ENCODE measurements around the gene PERCC1. TPM values are rescaled to one million over a fixed set of nuclear protein-coding genes. Genes with fewer than 3 reads are reported as not detected.

Gene PERCC1
- total RNA-seq, 3 donors from 2014 or later = not detected

DNA sequence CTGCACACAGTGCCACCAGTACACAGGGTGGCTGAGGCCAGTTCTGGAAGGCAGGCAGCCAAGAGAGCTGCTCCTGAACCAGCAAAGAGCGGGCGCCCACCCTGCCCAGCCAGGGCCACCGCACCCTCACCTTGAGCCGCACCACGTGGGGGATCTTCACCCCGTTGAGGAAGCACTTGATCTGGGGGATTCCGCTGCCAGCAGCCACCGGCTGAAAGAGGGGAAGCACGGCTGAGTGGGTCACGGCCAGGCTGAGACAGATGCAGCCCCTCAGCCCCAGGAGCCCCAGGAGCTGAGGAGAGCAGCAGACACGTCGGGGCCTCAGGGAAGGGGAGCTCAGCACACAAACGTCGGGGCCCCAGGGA is 28.1 kb downstream of the PERCC1 start:
- Histone ChIP-seq H3K4me3 (no peak overlapping the region), H3K27ac (no peak overlapping the region), H3K4me1 (no peaks in the 10 kb centered on the region), H3K27me3 (no peaks in the 10 kb centered on the region), H3K9me3 (no peaks in the 10 kb centered on the region), H3K36me3 (no peaks in the 10 kb centered on the region)
- DNase-seq (ENCODE audit: low spot score in 2 of 2) = no peak
- TF ChIP-seq POLR2AphosphoS5 (IDR thresholded peaks at IDR 0.05) (no peak), CTCF (IDR thresholded peaks at IDR 0.05) (no peak), POLR2A (IDR thresholded peaks at IDR 0.05) (no peak)
- intact Hi-C loops (cut with DNase I; ENCODE audit: low total_unique reads) = loop anchor here (10.0 kb wide), 1 partner anchor 394 kb away; no protein-coding TSS in a partner anchor

DNA sequence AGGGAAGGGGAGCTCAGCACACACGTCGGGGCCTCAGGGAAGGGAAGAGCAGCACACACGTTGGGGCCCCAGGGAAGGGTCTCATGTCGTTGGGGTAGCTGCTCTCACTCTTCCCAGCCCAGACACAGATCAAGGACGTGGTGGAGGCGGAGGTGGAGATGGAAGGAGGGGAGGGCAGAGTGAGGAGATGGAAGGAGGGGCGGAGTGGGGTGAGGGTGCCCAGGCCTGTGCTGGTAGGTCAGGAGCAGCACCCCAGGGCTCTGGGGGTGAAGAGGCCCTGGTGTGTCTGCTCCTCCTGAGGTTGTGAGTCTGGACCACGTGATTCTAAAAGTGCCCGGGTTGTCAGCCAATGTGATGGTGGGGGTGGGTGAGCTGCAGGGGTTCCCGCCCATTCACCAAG is 29.1 kb downstream of the PERCC1 start:
- no peak for DNase-seq (ENCODE audit: low spot score in 2 of 2)
- intact Hi-C loops (cut with DNase I; ENCODE audit: low total_unique reads) = loop anchor here (10.0 kb wide), 1 partner anchor 395 kb away; no protein-coding TSS in a partner anchor
- no peaks in the 10 kb centered on the region for H3K4me1 ChIP-seq
- no peak overlapping the region for H3K27ac ChIP-seq
- no peak overlapping the region for H3K4me3 ChIP-seq
- TF ChIP-seq POLR2AphosphoS5 (IDR thresholded peaks at IDR 0.05) = no peak
- TF ChIP-seq CTCF (IDR thresholded peaks at IDR 0.05) = no peak
- TF ChIP-seq POLR2A (IDR thresholded peaks at IDR 0.05) = no peak
- no peaks in the 10 kb centered on the region for H3K36me3 ChIP-seq
- H3K27me3 ChIP-seq = no peaks in the 10 kb centered on the region
- H3K9me3 ChIP-seq = no peaks in the 10 kb centered on the region

- no peaks in the 10 kb centered on the region for H3K9me3 ChIP-seq
- H3K4me1 ChIP-seq = no peaks in the 10 kb centered on the region
- H3K27ac ChIP-seq = no peak overlapping the region
- intact Hi-C loops (cut with DNase I; ENCODE audit: low total_unique reads) = no loop called here
- no peak for DNase-seq (ENCODE audit: low spot score in 2 of 2)
- H3K36me3 ChIP-seq = no peaks in the 10 kb centered on the region
- no peak overlapping the region for H3K4me3 ChIP-seq
- H3K27me3 ChIP-seq = no peaks in the 10 kb centered on the region
- no peak for TF ChIP-seq POLR2A (IDR thresholded peaks at IDR 0.05)
- no peak for TF ChIP-seq CTCF (IDR thresholded peaks at IDR 0.05)
- TF ChIP-seq POLR2AphosphoS5 (IDR thresholded peaks at IDR 0.05) = no peak
Measured at GRCh38 chr16:1460602-1461138, 29.8 kb downstream of the PERCC1 start.

DNA sequence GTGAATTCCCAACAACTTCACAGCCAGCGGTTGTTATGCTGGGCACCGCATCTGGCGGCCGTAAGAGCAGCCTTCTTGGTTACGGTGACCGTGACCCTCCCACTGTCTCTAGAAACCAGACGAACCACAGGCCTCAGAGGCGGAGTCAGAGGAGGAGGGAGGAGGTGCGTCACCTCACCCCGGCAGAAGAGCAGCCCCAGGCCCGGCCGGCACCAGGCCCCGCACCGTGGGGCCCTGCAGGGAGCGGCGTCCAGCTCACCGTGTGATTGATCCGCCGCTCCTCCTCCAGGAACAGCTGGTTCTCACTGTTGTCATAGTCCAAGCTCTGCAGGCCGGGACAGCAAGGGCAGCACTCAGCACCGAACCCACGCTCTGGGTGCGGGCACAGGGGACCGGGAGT is 30.3 kb downstream of the PERCC1 start:
- no peak for DNase-seq (ENCODE audit: low spot score in 2 of 2)
- Histone ChIP-seq H3K4me3 (no peak overlapping the region), H3K4me1 (no peaks in the 10 kb centered on the region), H3K9me3 (no peaks in the 10 kb centered on the region), H3K36me3 (no peaks in the 10 kb centered on the region), H3K27me3 (no peaks in the 10 kb centered on the region), H3K27ac (no peak overlapping the region)
- intact Hi-C loops (cut with DNase I; ENCODE audit: low total_unique reads) = no loop called here
- TF ChIP-seq POLR2A (IDR thresholded peaks at IDR 0.05) (no peak), CTCF (IDR thresholded peaks at IDR 0.05) (no peak), POLR2AphosphoS5 (IDR thresholded peaks at IDR 0.05) (no peak)

GRCh38 chr16:1464196-1464893 is 33.5 kb downstream of the PERCC1 start:
- no peaks in the 10 kb centered on the region for H3K27me3 ChIP-seq
- intact Hi-C loops (cut with DNase I; ENCODE audit: low total_unique reads) = no loop called here
- H3K4me1 ChIP-seq = no peaks in the 10 kb centered on the region
- no peaks in the 10 kb centered on the region for H3K36me3 ChIP-seq
- no peak for DNase-seq (ENCODE audit: low spot score in 2 of 2)
- no peak overlapping the region for H3K4me3 ChIP-seq
- no peak overlapping the region for H3K27ac ChIP-seq
- H3K9me3 ChIP-seq = no peaks in the 10 kb centered on the region
- TF ChIP-seq POLR2AphosphoS5 (IDR thresholded peaks at IDR 0.05) (no peak), POLR2A (IDR thresholded peaks at IDR 0.05) (no peak), CTCF (IDR thresholded peaks at IDR 0.05) (no peak)
